Measurements from ENCODE around the gene CSF2RB. TPM values are rescaled to one million over a fixed set of nuclear protein-coding genes. Genes with fewer than 3 reads are reported as not detected.

The CSF2RB gene
- total RNA-seq, 1 experiment from 2014 or later = not detected

DNA sequence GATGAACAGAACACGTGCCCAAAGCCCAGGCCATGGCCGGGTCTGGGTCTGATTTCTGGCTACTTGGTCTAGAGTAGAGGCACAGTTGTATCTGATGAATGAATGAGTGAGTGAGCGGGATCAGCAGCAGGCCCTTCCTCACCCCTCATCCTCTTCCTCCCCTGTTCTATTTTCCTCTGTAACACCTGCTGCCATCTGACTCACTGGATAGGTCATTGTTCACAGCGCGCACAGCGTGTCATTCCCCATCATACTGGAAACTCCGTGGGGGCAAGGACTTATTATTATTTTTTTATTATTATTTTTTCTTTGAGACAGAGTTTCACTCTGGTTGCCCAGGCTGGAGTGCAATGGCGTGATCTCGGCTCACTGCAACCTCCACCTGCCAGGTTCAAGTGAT, 38.7 kb upstream of the CSF2RB start:
- peaks cover 54% of the 10 kb centered on the region for H3K27me3 Mint-ChIP-seq (ENCODE audit: low read depth)
- no peak overlapping the region for H3K27ac Mint-ChIP-seq
- H3K9me3 ChIP-seq (ENCODE audit: control insufficient read depth, low read depth, low read length) = no peaks in the 10 kb centered on the region
- H2BK12ac ChIP-seq (ENCODE audit: insufficient read length, low read depth, low read length) = no peak overlapping the region
- no peak overlapping the region for H2AFZ ChIP-seq (ENCODE audit: low read length)
- H3K9ac ChIP-seq (ENCODE audit: extremely low read depth, insufficient read length, low read length) = no peak overlapping the region
- no peak overlapping the region for H3K27ac ChIP-seq (ENCODE audit: insufficient read length, low read depth, low read length)
- no peaks in the 10 kb centered on the region for H3K4me1 ChIP-seq (ENCODE audit: insufficient read depth, low read length)
- DNase-seq = no peak
- no peak overlapping the region for H3K56ac ChIP-seq (ENCODE audit: insufficient read length, low read depth, low read length)
- H3K4me3 Mint-ChIP-seq = no peak overlapping the region
- H3K4me1 Mint-ChIP-seq = peaks cover 5% of the 10 kb centered on the region in 2 experiments; a peak in 2 of 4 replicates
- H4K5ac ChIP-seq (ENCODE audit: insufficient read length, low read depth, low read length) = no peak overlapping the region
- H2BK20ac ChIP-seq (ENCODE audit: low read depth, low read length, poor library complexity, severe bottlenecking) = no peak overlapping the region
- H3K14ac ChIP-seq (ENCODE audit: insufficient read depth, low read length) = no peak overlapping the region
- no peak overlapping the region for H2BK120ac ChIP-seq (ENCODE audit: low read depth, low read length, poor library complexity, severe bottlenecking)
- H3K23me2 ChIP-seq (ENCODE audit: insufficient read length, low read depth, low read length, poor library complexity, severe bottlenecking) = no peaks in the 10 kb centered on the region
- no peak overlapping the region for H4K8ac ChIP-seq (replicated peaks; ENCODE audit: insufficient read length, low read depth, low read length)
- H3K79me1 ChIP-seq (ENCODE audit: insufficient read depth, low read depth, low read length, poor library complexity, severe bottlenecking) = no peaks in the 10 kb centered on the region
- WGBS (ENCODE audit: extremely low coverage, insufficient read length, low lambda C conversion rate) = no CpG with 5 or more reads among the region's 9 CpGs
- no peak overlapping the region for H4K91ac ChIP-seq (ENCODE audit: insufficient read length, low read depth, low read length)
- H4K20me1 ChIP-seq (ENCODE audit: control insufficient read depth, insufficient read depth, insufficient read length) = no peaks in the 10 kb centered on the region
- no peak overlapping the region for H2BK5ac ChIP-seq (ENCODE audit: insufficient read length, low read length)
- no peak overlapping the region for H2AK5ac ChIP-seq (ENCODE audit: insufficient read length, low read length)
- H3T11ph ChIP-seq (ENCODE audit: low read length) = no peak overlapping the region
- no peak overlapping the region for H3K23ac ChIP-seq (ENCODE audit: insufficient read length, low read depth, low read length)
- TF ChIP-seq CTCF (conservative IDR thresholded peaks at IDR 0.05) = no peak
- H3K27me3 ChIP-seq (ENCODE audit: insufficient read depth, low read length) = no peaks in the 10 kb centered on the region
- no peak overlapping the region for H3K18ac ChIP-seq (ENCODE audit: insufficient read length, low read depth, low read length)
- H3K4ac ChIP-seq (ENCODE audit: low read depth, low read length) = no peak overlapping the region
- H3K36me3 Mint-ChIP-seq (ENCODE audit: insufficient read depth in 1 of 3, low read depth in 3 of 3) = no peaks in the 10 kb centered on the region
- H3K9me3 Mint-ChIP-seq = peaks cover 8 to 12% of the 10 kb centered on the region in 2 experiments; a peak in 3 of 5 replicates
- H3K79me2 ChIP-seq (ENCODE audit: insufficient read depth, low read length) = no peaks in the 10 kb centered on the region
- H3K4me2 ChIP-seq (ENCODE audit: insufficient read depth, insufficient read length, low read length) = no peak overlapping the region
- no peak overlapping the region for H2BK15ac ChIP-seq (ENCODE audit: low read depth, low read length)
